NCI-H446 (cell line): Measurements from ENCODE around the gene THEMIS.
"Not testable (repeated sequence)": the region's sequence is repeated elsewhere in the genome, so short reads cannot be mapped to it uniquely, and the experiment has no call there.

Experiments
- DNase-seq, 2 experiments: peaks; one replicate each; lab custom pipeline; 2025; lab: John Stamatoyannopoulos, UW

The THEMIS gene

DNA sequence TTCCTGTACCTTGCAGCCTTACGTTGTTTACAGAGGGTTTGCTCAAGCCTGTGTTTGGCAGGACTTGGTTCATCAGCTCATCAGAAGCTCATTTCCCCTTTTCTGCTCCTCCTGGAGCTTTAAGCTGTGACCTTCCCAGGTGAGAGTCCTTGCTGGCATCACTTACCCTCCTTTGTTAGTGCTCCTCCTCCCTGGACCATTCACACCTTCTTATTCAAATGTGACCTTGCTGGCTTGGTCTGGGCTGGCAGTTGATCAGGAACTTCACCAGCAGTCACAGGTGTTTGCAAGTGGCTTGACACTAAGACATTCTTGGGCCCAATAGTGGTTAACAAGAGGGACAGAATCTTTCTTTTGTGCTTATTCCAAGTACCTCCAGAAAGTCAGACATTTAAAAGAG lies 175.0 kb downstream of the THEMIS start:
- DNase-seq, result no peak

- DNase-seq, result no peak
Measured at GRCh38 chr6:127718694-127719093, 182.2 kb downstream of the THEMIS start.

- no peak for DNase-seq
Measured at GRCh38 chr6:127717384-127717783, 183.5 kb downstream of the THEMIS start.

DNA sequence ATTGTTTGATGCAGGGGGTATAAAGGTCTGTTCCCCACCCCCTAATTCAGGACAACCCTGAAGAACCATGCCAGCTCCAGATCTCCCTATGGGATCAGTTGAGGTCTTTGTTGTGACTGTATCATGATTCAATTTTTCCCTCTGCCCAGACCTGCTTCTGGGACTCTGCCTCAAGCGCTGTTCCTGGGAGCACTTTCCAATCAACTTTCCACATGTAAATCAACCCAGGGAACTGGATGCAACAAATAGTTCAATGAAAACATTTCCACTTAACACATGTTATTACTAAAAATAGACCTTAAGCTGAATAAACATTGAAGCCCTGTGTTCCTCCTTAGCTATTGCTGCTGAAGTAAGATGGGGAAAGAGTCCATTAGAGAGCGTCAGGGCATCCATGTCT lies 184.4 kb downstream of the THEMIS start:
- no peak for DNase-seq

DNA sequence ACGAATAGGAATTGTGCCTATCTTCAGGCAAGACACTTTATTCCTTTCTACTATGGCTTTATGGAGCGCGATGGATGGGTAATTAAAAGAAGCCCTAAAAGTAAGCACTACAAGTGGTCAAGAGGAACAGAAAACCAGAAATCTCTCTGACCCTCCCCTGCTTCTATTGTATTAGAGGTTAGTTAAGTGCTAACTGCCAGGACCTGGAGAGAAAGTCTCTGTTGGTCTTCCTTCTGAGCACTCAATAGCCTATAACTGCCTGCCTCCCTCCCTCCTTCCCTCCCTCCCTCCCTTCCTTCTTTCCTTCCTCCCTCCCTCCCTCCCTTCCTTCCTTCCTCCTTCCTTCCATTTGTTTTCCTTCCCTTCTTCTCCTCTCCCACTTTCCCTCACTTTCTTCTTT lies 190.2 kb downstream of the THEMIS start:
- no peak for DNase-seq

DNA sequence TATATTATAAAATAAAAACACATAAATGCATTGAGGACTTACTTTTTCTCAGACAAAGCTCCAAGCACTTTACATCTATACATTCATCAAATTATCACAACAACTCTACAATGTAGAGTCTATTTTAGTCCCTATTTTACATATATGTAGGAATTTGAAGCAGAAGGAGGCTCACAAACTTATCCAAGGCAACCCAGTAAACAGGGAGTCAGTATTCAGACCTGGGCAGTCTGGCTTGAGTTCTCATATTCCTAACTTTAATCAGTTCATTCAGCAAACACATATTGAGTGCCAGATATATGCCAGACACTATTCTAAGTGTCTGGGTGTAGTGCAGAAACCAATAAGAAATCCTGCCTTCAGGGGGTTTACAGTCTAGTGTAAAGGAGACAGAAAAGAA lies 194.6 kb downstream of the THEMIS start:
- no peak for DNase-seq

DNA sequence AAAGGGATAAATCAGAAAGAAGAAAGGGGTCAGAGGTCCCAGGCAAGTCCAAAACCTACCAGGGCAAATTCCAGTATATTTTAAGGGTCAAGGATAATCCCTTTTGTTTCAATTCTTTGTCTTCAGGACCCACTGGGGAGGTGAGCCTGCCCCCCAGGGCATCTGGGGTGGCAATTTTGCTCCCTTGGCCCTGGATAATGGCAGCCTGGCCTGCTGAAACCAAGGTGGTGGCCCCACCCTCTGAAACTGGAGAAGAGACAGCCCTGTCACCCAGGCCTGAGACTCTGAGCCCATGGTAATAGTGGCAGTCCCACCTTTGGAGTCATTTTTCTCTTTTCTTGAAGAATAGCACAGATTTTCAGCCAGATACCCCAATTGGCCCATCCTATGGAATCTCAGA lies 205.8 kb downstream of the THEMIS start:
- DNase-seq, result no peak

GRCh38 chr6:127691146-127691545 lies 209.7 kb downstream of the THEMIS start:
- DNase-seq, result no peak

DNA sequence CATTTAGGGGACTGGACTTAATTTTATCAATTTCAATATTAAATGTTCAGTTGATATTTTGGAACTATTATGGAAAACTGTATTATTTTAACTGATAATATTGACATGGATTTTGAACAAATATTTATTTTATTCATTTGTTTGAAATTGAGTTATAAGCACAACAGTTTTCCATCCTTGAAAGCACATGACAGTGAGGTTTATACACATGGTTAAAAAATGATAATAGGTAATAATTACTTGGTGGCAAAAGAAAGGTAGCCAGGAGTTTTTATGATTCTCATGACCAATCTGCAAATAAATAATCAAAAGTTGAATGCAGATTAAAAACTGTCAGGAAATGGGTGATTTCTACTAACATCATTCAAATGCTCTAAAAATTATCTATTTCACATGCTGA lies 210.3 kb downstream of the THEMIS start:
- DNase-seq, result no peak

DNA sequence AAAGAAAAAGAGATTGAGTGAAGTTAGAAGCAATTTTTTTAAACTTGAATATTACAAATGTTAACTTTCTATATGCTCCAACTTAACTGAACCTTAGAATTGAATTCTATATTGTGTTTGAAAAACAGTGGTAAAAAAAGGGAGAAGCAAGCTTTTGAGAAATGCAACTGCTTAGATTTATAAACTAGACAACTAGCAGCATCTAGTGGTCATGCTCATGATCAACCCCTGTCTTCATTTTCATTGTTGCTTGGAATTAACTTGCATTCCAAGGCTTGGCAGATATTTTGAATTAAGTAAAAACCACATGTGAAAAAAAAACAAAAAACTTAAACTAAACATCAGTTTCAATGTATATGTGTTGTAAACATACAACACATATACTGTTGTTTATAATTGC lies 210.8 kb downstream of the THEMIS start:
- DNase-seq, result peak in 1 of 2 experiments; percentile 22

- not testable (repeated sequence) for DNase-seq
Measured at GRCh38 chr6:127687490-127687889, 213.4 kb downstream of the THEMIS start.

DNA sequence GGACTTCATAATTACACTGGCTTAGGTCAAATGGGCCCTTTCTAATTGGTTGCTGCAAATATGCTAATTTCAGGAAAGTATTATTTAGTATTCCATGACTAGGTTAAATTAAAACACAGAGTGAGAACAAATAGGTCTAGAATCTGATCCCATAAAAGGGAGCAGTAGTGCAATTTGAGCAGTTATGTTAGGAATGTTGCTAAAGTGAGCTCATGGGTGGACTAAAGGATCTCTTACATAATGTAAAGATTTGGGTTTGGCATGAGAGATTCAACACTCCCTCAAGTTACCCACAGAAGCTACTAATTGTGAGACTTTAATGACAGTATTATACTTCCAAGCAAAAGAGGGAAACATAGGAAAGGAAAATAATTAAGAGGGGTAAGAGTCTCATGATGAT lies 214.8 kb downstream of the THEMIS start:
- DNase-seq, result no peak

DNA sequence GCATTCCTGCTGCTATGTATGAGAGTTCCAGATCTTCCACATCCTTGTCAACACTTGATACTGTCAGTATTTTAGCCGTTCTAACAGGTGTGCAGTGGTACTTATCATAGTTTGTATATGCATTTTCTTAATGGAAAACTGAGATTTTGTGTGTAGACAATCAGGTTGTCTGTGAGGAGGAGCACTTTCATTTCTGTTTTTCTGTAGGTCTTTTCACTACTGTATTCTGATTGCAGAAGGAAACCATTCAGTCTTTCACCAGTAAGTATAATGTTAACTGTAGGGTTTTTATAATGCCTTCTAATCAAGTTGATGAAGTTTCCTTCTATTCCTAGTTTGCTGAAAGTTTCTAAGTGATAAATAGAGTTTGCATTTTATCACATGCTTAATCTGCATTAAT lies 216.4 kb downstream of the THEMIS start:
- no peak for DNase-seq
